Medulla oblongata (tissue), 1 donor: ENCODE measurements around the gene APBB2.
"Not testable (repeated sequence)": the region's sequence is repeated elsewhere in the genome, so short reads cannot be mapped to it uniquely, and the experiment has no call there.

Experiments
- DNase-seq: peaks from one replicate; pipeline ENCODE4 v3.0.0-alpha.2; 2015; ENCODE audit errors: extremely low spot score

Gene APBB2

DNA sequence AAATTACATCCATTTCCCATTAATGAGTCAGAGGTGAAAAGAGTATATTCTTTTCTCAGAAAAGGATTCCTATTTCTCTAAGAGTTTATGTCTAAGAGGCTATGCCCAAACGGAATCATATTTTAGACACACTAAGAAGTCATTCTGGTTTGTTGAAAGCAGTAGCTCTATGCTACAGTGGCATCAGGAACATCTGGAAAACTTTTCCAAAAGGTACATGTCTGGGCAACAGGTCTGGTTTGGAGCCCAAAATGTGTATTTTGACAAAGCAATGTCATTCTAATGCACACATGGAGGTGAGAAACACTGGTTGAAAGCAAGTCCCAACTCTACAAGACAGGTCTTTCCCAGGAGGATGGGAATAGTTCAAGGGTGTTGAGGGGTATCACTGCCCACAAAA is 56.1 kb downstream of the APBB2 start:
- no peak for DNase-seq

DNA sequence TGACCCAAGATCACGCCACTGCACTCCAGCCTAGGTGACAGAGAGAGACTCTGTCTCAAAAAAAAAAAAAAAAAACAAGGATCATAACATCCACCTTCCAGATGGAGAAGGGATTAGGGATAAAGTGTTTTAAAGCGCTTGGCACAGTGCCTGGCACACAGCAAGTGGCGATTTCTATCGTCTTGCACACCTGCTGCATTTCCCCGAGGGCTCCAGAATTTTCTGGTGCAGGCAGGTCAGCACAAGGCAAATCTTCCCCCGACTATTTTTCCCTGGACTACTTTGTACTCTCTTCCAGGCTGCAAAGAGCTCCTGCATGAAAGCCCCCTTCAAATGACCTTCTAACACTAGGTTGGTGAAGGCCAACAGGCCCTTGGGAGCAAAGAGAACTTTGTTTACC is 57.3 kb downstream of the APBB2 start:
- no peak for DNase-seq

DNA sequence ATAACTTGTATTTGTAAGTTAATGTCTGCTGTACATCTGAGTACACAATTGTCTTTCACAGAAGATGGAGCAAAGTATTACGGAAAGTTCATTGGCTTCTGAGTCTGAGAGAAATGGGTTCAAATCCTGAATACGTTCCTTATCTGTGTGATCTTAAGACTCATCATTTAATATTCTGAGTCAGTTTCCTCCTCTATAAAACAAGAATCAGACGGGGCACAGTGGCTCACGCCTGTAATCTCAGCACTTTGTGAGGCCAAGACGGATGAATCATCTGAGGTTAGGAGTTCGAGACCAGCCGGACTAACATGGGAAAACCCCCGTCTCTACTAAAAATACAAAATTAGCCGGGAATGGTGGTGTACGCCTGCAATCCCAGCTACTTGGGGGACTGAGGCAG is 57.8 kb downstream of the APBB2 start:
- no peak for DNase-seq

DNA sequence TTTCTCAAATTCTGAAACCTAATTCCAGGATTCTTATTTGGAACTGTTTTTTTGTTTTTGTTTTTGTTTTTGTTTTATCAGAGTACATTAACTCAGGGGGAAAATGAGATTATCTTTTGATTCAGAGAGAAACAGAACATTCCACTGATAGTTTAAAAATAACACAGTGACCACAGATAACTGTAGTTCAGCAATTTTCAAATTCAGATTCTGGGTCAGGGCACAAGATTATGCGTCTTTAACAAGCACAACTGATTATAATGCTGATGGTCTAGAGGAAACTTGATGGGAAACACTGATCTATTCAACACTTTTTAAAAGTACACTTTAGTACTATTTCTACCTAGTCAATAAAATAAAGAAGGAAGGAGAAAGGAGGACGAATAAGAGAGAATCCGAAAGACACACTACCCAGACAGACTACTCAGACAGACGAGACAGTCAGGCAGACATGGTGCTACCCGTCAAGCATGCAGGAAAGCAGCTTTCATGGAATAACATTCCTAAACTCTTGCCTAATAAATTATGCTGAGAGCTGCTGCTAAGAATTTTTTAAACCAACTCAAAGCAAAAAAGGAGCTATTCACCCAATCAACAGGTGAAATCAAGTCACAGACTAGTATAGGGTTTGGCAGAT is 59.0 kb downstream of the APBB2 start:
- no peak for DNase-seq

DNA sequence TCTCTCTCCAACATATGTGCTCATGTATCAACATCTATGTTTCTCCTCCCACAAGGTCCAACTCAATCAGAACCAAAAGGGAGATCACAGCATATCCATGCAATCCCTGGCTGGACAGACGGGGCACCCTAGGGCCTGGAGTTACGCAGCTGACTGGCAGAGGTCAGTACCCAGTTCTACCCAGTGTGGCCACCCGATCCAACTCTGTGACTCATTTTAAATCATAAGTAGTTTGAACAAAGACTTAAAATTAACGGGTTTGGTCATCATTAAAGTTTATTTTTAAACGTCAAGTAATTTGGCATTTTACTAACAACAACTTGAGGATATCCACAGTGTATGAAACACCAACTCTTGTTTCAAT is 59.5 kb downstream of the APBB2 start:
- DNase-seq, result peak; percentile 58

DNA sequence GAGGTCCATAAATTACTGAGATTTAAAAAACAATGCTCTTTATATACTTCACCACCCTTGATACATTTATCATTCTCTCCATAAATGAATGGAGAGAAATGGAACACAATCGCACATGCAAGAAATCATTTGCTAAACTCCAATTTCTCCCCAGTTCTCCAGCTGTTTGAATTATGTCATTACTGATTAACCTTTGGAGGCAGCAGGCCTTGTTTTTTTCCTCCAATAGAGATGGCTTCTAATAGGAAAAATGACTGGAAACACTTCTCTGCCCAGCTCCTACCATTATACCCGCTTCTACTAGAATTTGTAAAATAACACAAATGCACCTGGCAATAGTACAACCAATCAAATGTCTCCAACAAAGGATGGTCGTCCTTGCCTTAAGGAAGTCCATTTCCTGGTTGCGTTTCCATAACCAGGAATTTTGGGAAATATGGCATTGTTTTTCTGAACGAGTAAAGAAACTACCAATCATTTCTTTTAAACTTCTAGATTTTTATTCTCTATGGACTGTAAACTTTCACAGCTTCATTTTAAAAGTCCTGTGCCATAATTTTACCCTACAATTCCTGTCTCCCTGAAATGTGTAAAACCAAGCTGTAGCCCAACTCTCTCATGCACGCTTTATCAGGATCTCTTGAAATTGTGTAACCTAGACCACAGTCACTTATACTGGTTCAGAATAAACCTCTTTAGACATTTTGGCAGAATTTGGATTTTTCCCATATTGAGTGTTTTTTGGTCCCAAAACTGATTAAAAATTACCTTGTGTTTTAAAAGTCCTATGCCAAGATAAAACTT is 60.1 kb downstream of the APBB2 start:
- DNase-seq, result no peak

DNA sequence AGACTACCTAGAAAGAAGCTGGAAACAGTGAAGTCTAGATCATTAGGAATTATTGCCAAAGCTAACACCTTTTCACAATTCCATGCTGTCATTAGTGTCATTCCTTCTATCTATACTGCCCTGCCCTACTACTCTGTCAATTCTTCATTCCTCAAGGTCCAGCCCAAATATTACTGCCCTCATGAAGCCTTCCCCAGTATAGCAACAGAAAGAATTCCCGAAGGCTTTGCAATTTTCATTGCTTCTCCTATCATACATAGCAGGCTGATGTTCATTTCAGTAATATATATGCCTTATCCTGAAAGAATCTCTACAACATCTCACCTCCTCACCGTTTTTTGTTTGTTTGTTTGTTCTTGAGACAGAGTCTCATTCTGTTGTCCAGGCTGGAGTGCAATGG is 63.9 kb downstream of the APBB2 start:
- no peak for DNase-seq

DNA sequence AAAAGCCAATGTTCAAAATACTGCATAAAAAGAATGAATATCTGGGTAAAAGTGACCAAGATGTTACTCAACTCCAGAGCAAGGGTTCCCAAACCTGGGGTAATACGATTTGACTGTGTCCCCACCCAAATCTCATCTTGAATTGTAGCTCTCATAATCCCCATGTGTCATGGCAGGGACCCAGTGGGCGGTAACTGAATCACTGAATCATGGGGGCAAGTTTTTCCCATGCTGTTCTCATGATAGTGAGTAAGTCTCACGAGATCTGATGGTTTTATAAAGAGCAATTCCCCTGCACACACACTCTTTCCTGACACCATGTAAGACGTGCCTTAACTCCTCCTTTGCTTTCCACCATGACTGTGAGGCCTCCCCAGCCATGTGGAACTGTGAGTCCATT is 64.8 kb downstream of the APBB2 start:
- DNase-seq, result not testable (repeated sequence)

DNA sequence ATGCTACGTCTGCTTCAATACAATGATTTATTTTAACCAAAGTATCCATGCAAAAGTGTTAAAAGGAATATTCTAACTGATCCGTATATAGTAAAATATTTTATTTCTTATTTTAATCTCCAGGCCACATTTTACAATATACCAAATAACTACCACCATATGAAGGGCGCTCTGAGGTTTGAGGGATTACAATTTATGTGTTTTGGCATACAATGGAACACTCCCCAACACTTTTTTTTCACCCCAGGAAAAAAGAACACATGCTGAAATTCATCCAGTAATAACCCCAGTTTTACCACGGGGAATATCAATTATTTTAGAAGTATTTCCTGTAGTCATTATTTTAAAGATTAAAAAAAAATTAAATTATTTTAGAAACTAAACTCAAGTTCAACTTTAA is 65.4 kb downstream of the APBB2 start:
- no peak for DNase-seq

DNA sequence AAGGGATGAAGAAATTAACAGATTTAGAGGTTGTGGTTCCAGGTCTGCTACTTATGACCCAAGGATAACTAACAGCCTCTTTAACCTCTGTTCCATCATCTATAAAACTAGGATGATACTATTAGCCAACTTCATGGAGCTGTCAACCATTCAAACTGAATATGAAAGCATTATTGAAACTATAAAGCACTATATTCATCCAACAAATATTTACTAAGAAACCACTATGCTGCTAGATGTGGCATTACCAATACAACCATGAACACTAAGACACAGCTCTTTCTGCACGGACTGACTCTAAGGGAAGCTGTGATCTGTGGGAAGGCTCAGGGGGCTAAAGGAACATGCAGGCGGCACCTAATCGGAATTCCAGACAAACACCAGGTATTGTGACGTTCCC is 66.0 kb downstream of the APBB2 start:
- no peak for DNase-seq

DNA sequence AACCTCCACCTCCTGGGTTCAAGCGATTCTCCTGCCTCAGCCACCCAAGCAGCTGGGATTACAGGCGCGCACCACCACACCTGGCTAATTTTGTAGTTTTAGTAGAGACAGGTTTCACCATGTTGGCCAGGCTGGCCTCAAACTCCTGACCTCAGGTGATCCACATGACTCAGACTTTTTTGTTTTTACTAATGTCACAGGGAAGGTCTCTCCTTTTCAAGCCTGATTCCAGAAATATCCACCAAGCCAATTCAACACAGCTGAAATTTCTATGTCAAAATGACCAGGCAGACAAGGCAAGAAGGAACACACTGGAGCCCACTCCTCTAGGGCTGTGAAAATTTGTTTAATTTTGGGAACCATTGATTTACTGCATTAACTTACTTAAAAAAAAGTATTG is 66.8 kb downstream of the APBB2 start:
- DNase-seq, result not testable (repeated sequence)

DNA sequence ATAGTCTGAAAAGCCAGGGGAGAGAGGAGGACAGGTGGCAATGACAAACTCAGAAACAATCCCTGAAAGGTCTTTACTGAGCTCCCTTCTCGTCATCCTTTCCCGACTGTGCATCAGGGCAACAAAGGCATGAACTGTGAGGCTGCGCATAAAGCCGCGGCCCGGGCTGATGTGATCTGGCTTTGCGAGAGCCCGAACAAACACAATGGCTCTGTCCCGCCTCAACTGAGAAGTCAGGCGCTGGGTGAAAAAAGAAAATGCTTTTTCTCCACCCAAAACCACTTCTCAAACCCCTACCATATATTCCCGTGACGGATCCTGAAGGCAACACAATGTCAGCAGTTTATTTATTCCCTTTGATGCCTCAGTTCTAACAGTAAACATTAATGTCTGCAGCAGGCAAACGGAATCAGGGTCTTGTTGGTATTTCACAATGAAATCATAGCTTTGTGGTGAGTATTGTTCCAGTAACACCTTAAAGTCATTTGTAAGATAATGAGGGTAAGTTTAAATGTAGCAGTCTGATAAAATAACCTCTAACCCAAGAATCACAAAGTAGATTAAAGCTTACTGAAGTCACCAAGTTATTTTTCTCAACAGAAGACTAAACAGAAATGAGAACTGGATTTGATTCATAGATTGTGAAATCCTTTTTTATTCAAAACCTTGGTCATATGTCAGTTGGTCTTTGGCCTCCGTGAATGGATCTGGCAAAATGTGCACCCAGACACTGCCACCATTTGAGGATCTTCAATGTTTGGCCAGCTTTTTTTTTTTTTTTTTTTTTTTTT is 67.4 kb downstream of the APBB2 start:
- peak; percentile 93 for DNase-seq

DNA sequence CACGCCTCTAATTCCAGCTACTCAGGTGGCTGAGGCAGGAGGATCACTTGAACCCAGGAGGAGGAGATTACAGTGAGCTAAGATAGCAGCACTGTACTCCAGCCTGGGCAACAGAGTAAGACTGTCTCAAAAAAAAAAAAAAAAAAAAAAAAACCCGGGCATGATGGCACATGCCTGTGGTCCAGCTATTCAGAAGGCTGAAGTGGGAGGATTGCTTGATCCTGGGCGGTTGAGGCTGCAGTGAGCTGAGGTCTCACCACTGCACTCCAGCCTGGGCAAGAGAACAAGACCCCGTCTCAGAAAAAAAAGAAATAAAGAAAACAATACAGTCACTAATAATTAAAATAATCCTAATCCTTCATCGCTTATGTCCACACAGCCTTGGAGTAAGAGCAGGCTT is 68.1 kb downstream of the APBB2 start:
- no peak for DNase-seq

DNA sequence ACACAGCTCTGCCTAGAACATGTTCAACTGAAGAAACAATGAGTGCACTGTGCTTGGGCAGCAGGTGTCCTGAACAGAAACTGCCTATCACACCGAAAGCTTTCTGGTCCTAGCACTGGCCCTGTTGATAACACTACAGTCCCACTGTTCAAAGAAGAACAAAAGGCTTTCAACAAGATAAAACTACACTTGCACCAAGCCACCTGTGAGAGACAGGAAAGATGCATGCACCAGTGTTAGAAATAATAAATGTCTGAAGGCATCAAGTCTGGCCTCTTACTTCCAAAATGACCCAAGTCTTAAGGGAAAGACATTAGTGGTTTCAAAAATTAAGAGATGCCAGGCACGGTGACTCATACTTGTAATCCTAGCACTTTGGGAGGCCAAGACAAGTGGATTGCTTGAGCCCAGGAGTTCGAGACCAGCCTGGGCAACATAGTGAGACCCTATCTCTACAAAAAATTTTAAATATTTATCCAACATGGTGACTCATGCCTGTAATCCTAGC is 68.7 kb downstream of the APBB2 start:
- DNase-seq, result peak; percentile 81

DNA sequence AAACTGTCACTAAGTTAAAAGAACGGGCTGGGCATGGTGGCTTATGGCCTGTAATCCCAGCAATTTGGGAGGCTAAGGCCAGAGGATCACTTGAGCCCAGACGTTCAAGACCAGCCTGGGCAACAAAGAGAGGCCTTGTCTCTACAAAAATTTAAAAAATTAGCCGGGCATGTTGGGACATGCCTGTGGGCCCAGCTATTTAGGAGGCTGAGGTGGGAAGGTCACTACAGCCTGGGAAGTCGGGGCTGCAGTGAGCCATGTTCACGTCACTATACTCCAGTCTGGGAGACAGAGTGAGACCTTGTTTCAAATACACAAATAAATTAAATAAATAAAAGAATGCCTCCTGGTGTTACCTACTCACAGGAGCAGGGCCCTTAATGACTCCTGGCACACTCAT is 69.5 kb downstream of the APBB2 start:
- no peak for DNase-seq

DNA sequence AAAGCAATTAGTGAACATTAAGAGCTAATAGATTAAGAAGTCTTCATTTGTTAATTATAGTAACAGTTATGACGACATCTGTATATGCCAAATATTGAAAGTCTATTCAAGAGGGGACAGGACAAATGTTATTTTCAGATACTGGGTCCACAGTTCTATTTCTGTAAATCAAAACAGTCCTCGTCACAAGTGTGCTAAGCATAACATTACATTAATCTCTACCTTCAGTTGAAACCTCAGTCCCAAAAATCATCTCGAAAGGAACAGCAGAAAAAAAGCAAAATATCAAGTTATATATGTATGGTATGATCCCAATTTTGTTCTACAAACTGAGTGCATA is 70.3 kb downstream of the APBB2 start:
- DNase-seq, result no peak

DNA sequence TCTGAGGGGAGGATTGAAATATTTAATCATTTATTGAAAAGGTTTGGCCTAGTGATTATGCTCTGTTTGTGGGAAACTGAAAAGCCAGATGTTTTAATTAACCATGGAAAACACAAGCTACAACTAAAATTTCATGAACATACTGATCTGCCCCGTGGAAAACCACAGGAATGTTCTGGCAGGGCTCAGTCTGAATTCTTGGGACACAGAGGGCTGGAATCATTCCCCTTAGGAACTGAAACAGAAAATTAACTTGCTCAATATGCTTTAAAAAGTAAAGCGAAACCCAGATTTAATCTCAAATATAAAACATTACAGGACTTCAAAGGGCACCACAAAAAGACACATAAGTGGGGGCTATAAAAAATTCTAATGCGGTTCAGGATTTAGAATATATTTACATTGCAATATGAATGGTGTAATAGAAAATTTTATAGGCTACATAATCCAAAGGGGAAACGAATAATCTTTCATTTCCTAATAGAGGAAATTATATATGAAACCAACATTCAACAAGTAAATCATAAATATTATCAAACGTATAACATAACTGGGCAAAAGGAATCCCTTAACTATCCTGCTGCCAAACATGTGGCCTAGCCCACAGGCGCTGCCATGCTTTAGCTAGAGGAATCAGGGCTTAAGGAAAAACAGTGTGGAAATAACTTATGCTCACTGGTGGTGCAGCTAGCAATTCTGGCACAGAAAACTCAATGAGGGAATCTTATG is 70.9 kb downstream of the APBB2 start:
- no peak for DNase-seq

DNA sequence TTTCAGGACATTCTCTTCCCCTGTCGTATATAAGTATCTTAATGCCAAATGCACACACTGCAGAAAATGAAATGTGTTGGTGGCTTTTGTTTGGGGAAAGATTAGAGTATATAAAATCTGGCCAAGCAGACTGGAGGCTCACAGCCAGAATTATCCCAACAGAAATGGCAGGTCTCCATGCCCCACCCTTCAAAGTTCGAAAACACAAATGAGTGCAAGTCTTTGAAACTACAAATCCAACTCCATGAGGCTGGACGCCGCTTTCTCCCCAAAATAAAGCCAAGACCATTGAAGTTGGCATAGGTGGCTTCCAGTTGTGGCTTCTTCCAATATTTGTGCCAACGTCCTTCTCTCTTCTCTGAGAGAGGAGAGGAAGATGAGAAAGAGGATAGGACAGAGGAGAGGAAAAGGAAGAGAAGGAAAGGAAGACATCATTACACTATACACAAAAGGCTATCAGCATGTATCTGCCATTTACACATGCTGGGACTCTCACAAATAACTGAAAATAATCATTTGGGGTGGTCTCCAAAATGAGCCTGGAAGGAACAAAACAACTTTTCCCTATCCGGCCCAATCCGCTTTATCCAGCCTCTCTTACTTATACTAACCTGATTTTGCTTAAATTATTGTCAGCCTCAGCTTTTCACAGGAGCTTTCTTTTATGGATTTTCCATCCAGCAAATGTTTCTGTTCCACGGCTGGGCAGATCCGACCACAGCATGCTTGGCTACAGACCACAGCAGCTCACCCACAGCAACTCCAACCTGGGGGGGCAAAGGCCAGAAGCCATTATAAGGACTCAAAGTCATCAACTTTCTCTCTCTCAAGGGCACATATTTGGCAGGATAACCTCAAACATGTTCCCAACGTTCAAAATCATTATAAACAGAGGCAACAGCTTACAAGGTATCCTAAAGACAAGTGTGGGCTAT is 71.7 kb downstream of the APBB2 start:
- DNase-seq, result no peak

DNA sequence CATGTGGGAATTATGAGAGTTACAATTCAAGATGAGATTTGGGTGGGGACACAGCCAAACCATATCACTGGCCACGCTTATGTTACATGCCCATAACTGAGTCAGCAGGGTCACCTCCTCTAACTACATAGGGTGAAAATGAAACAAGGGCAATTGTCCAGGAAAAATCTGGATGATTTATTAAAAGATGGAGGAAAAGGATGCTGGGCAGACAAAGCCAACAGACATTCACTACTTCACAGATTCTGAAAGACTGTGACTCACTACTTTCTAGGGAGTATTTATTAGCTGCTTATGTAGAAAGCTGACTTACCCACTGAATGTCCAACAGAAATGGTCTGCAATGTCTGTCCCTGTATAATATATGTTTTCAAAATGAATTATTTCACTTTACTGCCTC is 72.4 kb downstream of the APBB2 start:
- DNase-seq, result no peak

DNA sequence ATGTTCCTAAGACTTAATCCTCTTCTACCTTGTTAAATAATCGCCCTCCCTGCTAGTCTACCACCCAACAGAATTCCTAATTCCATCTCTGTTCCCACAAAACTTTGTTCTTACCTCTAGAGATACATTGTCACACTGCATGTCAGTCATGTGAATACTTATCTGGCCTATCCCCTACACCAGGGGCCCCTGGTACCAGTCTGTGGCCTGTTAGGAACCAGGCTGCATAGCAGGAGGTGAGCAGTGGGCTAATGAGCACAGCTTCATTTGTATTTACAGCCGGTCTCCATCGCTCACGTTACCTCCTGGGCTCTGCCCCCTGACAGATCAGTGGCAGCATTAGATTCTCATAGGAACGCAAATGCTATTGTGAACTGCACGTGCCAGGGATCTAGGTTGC is 73.9 kb downstream of the APBB2 start:
- DNase-seq, result no peak

DNA sequence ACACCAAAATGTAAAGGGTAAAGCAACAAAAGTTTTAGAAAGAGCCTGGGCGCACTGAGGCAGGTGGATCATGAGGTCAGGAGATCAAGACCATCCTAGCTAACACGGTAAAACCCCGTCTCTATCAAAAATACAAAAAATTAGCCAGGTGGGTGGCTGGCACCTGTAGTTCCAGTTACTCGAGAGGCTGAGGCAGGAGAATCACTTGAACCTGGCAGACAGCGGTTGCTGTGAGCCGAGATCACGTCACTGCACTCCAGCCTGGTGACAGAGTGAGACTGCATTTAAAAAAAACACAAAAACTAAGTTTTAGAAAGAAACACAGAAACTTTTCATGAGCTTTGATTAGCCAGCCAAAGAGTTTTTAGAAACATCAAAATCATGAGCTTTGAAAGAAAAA is 76.5 kb downstream of the APBB2 start:
- DNase-seq, result no peak
